NCI-H2171 (cell line): ENCODE results near the gene RCVRN.

Experiments
- DNase-seq: peaks from one replicate; lab custom pipeline; 2025; lab: John Stamatoyannopoulos, UW

RCVRN gene

DNA sequence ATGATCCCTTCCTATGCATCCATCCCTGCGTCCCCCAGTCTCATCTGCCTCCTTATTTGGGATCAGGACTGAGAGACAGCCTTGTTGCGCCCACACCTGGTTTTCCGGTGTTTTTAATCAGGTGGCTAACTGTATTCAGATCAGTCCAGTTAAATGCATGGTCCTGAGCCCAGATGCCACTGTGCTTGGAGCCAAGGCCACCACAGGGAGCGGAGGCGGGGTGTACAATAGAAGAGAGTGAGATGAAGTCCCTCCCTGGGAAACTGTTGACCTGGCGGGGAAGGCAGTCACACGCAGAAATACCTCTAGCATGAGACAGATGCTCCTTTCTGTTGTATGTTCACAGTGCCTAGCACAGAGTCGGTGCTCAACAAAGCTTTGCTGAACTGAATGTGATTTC lies 6.3 kb downstream of the RCVRN start:
- no peak for DNase-seq

DNA sequence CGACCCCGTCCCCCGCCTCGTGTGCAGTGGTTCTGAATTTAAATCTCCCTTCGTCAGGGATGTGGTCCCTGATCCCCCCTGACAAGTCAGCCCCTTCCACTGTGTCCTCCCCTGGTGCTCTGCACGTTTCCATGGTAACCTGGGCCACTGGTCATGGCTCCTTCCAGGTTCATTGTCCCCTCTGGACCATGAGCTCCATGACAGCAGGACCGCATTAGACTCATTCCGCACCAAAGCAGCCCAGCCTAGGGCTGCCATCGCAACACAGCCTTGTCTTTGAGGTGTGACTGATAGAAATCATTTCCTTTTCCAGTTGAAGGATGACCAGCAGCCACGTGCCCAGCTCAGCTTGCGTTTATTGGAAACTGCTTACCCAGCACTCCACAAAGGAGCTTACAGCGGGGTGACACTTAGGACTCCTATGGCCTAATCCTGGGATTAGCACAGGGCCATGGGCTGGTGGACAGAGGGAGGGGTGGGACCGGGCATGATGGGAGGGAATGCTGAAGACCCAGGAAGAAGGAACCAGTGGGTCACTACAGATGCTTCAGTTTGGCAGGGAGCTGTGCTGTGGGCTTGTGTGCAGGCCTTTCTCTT lies 7.6 kb downstream of the RCVRN start:
- DNase-seq, result no peak

DNA sequence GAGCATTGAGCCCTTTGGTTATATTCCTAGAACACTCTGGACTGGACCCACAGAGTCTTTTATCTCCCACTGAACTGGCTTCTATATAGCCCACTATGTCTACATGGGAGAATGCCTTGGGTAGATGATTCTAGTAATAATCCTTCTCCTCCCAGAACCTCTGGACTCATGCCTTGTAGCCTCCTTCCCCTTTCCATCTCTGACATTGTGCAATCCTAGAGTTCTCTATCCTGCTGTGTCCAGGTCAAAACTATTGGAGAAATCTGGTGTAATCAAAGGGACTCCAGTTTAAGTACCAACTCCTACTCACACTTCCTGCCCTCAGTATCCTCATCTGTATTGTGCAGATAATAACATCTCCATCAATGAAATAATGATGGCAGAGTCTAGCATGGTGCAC lies 9.1 kb downstream of the RCVRN start:
- DNase-seq, result no peak

DNA sequence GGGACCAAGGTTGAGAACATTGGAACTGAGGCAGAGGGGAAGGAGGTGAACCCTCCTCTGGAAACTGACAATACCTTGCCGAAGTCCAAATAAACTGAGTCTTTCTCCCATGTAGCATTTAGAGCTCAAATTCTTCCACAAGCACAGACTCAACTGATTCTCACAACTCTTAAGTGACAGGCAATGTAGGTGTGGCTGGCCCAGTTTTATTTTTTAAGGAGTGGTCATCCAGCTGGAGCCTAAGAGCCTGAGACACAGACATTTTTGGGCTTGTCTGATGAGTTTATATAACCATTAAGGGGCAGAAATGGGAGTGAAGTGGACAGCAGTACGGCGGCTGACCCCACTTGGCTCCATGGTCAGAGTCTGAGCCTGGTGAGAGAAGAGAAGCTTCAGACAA lies 10.8 kb downstream of the RCVRN start:
- DNase-seq, result no peak

DNA sequence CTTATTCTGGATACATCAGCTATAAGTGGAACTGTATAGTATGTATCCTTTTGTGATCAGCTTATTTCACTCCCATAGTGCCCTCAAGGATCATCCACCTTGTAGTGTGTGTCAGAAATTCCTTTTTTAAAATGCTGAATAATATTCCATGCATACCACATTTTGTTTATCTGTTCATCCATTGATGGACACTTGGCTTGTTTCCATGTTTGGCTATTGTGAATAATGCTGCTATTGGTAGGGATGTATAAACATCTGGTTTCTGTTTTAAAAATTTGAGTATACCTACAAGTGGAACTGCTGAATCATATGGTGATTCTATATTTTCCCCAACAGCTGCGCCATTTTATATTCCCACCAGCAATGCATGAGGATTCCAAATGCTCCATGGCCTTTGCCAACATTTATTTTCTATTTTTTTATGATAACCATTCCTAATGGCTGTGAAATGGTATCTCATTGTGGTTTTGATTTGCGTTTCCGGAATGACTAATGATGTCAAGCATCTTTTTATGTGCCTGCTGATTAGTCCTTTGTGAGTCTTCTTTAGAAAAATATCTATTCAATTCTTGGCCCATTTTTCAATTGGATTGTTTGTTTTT lies 11.6 kb downstream of the RCVRN start:
- DNase-seq, result no peak

DNA sequence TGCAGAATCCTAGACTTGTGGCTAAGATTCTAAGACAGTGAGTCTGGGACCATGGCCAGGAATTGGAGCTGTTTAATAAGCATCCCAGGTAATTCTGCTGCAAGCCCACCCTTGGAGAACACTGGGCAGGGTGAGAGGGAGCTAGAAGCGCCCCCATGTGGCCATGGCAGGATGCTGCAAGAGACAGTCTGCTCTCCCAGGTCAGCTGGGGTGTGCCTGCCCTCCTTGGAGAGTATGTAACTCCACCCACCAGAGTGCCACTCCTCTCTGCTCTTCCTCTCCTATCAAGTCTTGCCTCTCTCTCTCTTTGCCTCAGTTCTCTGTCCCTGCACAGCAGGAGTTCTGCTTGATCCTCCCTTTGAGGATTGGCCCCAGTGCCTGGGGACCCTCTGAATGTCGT lies 14.9 kb downstream of the RCVRN start:
- DNase-seq, result no peak

DNA sequence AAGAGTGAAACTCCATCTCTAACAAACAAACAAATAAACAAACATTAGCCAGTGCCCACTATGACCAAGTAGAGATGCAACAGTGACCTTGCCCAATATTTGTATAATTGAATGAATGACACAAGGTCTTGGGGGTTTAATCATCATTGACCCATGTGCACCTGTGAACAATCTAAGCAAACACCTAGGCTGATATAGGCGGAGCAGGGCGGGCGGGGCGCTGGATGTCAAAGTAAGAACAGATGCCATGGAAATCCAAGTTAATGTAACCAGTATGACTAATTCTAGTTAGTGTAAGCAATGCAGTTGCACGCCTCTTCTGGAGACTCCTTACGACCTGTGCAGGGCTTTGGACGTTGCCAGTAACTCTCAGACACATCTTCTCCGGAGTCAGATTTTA lies 17.6 kb downstream of the RCVRN start:
- DNase-seq, result no peak

DNA sequence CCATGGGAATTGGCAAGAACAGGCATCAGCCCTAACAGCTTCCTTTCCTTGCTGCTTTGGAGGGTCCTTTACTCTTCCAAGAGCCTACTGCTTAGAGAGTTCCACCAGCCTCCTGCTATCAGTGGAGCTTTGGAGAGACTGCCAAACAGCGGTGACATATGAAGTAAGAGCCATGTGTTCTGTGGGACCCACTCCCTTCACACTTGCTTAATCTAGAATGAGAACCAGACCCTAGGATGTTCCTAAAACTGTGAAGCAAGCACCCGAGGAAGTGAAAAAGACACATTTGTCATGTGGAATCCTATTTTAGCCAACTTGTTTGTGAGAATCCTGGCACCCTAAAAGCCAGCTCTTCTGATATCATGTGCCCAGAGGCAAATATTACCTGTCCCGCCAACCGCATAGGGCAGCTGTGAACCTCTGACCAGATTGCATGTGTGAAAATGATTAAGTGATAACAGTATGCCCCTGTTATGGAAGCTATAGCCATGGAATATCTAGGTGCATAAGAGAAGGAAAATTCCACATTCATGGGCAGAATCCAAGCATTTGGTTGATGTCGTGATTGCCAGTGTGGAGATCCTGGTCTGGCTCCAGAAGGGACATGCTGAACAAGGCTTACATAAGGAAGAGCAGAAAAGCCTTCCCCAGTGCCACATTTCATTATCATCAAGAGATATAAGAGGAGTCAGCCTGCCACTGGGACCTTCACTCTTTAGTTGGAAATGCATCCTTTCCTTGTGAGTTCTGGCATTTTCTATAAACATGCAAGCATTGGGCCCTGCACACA lies 18.7 kb downstream of the RCVRN start:
- no peak for DNase-seq

DNA sequence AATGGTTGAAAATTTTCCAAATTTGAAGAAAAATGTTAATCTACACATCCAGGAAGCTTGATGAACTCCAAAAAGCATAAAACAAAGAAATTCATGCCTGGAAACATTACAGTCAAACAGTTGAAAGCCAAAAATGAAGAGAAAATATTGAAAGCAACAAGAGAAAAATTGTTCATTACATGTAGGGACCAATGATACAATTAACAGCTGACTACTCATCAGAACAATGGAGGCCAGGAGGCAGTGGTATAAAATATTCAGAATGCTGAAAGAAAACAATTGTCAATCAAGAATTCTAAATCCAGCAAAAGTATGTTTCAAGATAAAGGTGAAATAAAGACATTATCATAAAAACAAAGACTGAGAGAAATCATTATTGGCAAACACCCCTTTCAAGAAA lies 21.6 kb downstream of the RCVRN start:
- DNase-seq, result no peak

DNA sequence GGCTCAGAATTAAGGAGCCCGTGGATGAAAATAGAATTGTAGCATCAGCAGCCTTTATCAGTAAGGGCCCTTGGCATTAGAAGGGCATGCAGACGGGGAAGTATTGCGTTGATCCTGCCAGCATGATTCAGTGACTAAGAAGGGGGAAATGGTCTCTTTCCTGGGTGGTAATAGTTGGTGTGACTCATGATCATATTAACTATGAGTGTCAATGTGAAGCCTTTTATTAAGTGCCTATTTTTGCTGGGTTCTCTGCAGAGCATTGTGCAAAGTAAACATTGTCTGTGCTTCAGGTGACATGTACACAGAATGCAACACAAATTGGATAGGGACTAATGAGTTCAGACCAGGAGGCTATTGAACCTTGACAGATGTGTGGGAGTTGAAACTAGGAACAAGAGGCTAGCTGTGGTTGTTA lies 24.5 kb downstream of the RCVRN start:
- DNase-seq, result no peak

DNA sequence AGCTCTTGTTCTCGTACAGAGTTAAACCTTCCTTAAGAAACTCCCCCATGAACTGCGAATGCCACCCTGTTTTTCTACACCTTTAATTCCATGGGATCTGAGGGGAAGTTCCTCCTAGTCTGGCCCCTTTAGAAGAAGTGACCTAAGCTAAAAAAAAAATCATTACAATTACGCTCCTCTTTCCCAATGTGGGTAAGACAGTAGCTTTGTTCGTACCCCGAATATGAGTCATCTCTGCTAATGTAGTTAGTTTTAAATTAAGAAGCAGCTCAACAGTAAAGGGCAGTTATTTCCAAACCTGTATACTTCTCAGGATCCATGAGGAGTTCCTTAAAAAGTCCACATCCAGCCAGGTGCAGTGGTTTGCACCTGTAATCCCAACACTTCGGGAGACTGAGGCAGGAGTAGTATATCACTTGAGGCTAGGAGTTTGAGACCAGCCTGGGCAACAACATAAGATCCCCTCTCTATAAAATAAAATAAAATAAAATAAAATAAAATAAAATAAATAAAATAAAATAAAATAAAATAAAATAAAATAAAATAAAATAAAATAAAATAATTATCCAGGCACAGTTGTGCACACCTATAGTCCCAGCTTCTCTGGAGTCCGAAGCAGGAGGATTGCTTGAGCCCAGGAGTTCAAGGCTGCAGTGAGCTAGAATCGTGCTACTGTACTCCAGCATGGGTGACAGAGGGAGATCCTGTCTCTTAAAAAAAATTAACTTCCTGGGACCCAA lies 26.1 kb downstream of the RCVRN start:
- no peak for DNase-seq

DNA sequence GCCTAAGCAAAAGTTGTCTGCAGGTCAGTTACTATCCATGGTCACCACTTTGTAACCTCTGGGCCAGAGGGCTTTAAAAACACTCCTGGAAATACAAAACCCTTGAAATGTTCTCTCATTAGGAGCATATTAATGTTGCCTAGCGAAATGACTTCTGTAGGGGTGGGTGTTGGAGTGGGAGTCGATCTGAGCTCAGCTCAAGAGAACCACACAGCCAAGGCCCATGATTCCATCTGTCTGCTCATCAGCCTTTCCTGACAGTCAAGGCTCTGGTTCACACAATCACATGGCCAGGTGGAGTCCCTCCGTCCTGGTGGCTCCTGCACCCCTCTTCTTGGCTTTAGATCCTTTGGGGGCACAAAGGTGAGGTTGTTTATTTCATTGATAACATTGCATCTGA lies 26.7 kb downstream of the RCVRN start:
- no peak for DNase-seq

DNA sequence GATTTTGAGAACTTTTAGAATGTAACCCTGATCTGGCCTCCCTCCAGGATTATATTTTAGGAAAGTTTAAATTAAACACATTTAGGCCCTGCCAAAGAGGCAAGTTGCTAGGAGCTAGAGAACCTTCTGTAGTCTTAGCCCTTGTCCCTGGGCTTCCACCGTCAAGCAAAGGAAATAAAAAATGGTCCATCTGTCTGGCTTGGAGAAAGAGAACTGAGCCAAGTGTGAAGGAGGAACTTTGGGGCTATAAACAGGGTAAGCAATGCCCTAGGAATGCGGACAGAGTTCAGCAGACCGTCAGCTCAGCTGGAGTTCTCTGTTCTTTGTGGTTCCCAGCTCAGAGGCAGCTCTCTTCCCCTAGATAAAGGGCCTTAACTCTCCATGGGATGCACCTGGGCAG lies 29.6 kb downstream of the RCVRN start:
- no peak for DNase-seq

DNA sequence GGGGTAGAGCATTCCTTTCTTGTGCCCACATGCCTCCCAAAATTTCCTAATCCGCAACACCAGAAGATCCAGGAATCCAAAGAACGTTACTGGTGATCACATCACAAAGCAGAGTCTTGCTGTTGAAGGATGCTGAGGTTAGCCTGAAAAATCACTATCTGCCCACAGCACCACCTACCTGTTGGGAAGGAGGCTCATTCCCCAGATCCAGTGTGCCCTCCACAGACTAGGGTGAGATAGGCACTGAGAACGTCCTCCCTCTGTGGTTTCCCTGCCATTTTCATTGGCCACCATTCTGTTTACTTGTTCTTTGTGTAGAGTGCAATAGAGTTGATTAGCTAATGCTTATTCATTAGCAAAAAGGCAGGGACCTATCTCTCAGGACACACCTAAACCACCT lies 30.3 kb downstream of the RCVRN start:
- no peak for DNase-seq

DNA sequence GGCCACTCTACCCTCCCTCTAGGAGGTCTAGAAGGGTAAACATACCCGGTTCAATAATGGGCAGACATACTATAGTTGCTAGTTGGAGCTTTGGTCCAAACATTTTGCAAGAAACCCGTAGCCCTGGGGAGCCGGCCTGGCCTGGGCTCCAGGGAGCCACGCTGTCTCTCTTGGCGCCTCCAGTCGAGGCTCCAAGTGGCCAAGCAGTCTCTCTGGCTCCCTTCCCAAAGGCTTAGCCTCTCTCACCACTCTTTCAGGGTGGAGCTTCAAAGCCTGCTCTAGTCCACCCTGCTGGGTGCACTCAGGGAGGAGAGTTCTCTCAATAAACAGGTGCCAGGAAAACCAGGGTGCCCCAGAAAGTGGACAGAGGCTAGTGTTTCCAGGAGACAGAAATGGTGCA lies 32.2 kb downstream of the RCVRN start:
- DNase-seq, result no peak

DNA sequence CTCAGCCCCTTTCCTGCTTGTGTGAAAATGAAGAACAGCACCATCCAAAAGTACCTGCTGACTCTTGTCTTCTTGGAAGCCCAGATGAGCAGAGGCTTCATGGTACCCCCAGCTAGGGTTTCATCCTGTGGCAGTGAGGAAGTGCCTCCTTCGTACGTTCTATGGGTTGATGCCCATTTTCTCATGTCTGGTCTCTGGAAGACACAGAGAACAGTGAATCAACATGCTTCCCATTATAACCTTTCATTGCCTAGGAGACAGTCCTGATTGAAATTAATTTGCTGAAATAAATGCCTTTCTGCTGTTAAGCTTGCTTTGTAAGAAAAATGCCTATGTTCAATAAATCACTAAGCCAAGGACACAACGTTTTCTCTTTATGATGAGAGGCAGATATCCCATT lies 36.5 kb downstream of the RCVRN start:
- no peak for DNase-seq

DNA sequence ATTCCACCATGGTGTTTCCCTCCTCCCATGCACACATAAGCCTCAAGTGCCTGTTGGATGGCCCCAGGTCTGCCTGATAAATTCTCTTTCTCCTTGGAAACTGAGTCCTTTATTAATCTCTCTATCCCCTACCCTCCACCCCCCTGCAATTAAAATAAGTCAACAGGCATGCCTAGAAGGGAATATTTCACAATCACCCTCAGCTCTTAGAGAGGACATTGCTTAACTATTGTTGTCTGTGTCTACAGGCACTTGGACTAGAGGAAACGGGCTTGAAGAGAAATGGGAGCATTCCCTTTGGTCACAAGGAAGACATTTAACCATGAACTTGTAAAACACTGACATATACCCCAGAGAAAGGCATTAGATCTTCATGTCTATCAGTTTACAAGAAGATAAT lies 39.5 kb downstream of the RCVRN start:
- no peak for DNase-seq

DNA sequence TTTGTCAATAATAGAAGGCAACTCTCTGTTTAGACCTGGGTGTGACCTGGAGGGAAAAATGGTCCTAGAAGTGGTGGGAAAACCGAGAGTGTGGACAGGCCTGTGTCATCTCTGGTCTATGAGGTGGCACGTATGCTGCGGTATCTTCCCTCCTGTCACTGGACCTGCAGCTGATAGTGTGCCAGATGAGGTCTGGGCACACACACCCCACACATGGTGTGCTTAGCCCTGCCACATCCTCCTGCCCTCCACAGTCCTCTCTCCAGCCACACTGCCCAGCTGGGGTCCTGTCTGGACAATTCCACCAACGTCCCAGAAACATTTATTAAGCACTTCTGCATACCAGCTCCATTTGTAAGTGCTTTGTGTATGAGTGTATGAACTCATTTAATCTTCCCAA lies 42.1 kb downstream of the RCVRN start:
- no peak for DNase-seq

DNA sequence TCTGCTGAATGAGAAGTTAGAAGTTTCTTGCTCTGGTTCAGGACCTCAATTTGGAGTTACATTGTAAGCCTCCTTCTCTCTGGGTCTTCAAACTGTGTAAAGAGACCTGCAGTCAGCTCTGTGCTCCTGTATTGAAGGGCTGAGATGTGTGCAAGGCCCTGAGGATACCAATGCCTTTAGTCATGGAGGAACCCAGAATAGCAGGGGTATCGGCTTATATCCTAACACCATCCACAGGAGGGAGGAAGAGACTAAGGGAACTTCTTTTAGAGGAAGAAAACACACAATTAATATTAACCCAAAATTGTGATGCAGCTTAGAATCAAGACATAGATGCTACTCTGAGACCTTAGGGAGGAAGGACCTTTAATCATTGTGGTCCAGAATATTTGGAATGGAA lies 42.9 kb downstream of the RCVRN start:
- no peak for DNase-seq

DNA sequence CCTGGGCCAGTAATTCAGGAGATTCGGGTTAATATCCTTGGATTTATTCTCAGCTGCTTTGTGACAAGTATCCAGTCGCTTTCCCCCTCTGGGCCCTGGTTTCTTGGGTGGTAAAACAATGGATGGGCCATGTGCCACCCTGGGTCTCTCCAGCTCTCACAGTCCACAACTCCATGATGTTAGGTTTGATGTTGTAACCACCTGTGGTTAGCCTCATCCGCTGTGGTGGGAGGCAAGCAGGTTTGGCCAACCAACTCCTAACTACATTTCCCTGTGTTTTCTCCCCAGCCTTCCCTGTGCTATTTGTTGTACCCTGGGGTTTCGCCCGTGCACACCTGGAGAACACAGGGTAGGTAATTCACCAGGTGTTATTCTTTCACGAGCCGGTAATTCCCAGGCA lies 44.2 kb downstream of the RCVRN start:
- no peak for DNase-seq

DNA sequence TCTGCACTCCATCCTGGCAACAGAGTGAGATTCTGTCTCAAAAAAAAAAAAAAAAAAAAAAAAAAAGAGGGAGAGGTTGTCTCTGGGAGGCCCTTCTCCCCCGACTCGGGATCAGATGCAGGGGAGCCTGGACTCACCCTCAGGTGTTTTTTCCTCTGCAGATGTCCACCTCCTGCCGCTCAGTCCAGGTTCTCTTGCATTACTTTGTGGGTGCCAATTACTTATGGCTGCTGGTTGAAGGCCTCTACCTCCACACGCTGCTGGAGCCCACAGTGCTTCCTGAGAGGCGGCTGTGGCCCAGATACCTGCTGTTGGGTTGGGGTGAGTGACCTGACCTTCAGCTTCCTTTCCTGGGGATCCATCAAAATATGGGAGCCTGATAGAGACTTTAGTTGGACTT lies 45.3 kb downstream of the RCVRN start:
- DNase-seq, result no peak

DNA sequence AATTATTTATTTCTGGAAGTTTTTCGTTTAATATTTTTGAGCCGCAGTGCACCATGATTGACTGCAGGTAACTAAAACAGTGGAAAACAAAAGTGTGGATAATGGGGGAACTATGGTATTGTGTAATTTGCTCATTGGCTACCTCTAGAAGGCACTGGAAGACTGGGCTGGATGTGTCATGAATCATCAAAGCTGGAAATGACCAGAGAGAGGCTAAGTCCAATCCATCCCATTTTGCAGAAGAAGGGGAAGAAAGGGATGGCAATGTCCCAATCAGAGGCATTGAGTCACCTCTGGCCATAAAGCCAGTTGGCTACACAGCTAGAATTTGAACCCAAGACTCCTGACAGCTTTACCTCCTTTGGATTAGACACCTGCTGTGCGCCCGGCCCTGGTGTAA lies 50.0 kb downstream of the RCVRN start:
- no peak for DNase-seq

DNA sequence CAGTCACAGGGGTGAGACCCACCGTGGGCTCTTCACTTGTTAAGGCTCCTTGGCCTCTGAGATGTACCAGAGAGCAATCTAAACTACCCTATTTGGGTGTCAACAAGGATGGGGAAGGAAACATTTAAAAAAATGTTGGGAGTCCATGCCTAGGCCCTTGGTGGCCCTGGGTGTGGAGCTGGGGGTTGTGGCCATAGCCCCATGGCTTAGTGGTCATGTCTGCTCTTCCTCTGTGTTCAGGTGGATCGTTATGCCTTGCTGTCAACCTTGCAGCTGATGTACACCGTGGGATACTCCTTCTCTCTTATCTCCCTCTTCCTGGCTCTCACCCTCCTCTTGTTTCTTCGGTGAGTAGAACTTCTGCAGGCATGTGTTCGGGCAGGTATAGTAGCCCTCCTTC lies 50.8 kb downstream of the RCVRN start:
- DNase-seq, result no peak
